ENCODE results near the gene KSR2.

The KSR2 gene

GRCh38 chr12:117502633-117503032 lies 466.2 kb downstream of the KSR2 start:
- no peak for DNase-seq
- in situ Hi-C loops (cut with MboI; ENCODE audit: low pct_unique_long_range_greater_than_20kb, low sequenced_read_pairs): no loop called here

DNA sequence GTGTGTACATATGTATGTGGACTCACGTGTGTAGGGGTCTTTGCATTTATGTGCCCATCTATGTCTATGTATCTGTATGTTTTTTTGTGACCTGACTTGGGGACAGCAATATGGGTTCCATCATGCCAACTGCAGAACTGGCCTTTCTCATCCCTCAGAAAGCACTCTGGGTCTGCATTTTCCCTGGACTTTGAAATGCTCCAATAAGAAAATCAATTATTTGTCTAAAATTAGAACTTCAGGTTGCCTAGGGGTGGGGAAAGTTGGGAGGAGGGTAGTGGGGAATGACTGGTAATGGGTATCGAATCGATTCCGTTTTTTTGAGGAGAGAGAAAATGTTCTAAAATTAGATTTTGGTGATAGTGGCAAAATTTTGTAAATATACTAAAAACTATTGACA lies 466.6 kb downstream of the KSR2 start:
- in situ Hi-C loops (cut with MboI; ENCODE audit: low pct_unique_long_range_greater_than_20kb, low sequenced_read_pairs): no loop called here
- no peak for DNase-seq

- in situ Hi-C loops (cut with MboI; ENCODE audit: low pct_unique_long_range_greater_than_20kb, low sequenced_read_pairs): no loop called here
Measured at GRCh38 chr12:117501076-117501869, 467.5 kb downstream of the KSR2 start.

GRCh38 chr12:117499759-117500485 lies 468.9 kb downstream of the KSR2 start:
- in situ Hi-C loops (cut with MboI; ENCODE audit: low pct_unique_long_range_greater_than_20kb, low sequenced_read_pairs): no loop called here
- no peak for DNase-seq

More at GRCh38 chr12:117501076-117501869, 467.5 kb downstream of the KSR2 start:
- no peak for DNase-seq

DNA sequence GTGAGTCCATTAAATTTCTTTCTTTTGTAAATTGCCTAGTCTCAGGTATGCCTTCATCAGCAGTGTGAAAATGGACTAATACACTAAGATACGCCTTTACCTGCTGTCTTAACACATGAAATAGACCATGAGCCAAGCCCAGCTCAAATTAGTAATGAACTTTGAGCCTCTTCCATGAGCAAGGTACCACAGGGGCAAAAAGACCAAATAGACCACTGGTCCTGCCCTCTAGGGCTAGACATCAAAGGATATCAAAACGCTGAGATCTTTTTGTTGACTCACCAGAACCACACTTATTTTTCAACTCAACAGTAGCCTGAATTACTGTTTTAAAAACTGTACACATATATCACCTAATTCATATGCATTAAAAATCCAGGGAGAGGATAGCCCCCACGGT lies 469.9 kb downstream of the KSR2 start:
- in situ Hi-C loops (cut with MboI; ENCODE audit: low pct_unique_long_range_greater_than_20kb, low sequenced_read_pairs): no loop called here

GRCh38 chr12:117498256-117498655 lies 470.5 kb downstream of the KSR2 start:
- in situ Hi-C loops (cut with MboI; ENCODE audit: low pct_unique_long_range_greater_than_20kb, low sequenced_read_pairs): no loop called here
- no peak for DNase-seq

More for the DNA sequence above, 469.9 kb downstream of the KSR2 start:
- DNase-seq: no peak

- in situ Hi-C loops (cut with MboI; ENCODE audit: low pct_unique_long_range_greater_than_20kb, low sequenced_read_pairs): no loop called here
- DNase-seq: no peak
Measured at GRCh38 chr12:117497407-117497806, 471.4 kb downstream of the KSR2 start.

DNA sequence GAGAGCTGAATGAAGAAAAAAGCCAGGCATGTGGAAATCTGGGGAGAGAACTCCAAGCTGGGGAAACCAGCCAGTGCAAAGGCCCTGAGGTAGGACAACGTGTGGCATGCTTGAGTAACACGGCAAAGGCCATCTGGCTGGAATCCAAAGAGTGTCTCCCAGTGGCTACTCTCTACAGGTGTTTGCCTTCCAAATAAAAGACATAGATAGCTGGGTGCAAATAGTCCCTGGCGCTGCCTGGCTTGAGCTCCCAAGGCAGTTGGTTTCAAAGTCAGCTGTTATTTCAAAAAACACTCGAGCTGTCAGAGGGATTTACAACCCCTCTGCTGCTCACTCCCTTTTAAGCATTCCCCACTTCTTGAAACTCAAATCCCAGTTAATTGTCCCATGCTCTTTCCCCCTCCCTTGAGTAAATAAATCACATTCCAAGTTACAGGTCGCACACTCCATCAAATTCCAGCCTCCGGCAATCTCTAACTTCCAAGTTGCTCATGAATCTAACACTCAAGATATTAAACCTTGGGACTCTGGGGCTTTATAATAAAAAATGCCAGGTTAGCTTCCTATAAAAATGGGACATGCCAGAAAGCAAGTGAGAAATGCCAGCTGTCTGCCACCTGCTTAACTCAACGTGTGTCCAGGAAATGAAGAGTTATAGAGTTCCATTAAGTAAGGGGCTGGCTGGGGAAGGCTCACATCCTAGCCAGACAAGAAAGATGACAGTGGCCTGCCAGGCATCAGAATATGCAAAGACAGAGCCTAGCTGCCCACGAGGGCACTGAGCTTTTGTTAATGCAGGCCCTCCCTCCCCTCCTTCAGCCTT lies 473.7 kb downstream of the KSR2 start:
- DNase-seq: no peak

DNA sequence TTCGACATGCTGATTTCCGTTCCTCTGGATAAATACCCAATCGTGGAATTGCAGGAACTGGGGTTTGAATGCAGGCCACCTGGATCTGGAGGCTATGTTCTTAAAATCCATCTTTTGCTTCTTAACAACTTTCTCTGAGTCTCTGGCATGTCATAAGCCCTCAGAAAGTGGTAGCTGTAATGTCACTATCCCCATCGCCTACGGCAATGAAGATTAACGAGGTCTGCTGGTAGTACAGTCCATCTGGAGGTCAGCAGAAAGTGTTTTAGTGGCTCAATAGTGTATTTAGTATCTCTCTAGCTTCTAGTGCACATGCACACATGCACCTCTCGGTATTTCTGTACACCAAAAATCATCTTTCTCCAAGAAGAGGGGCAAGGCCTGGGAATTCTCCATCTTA lies 477.1 kb downstream of the KSR2 start:
- in situ Hi-C loops (cut with MboI; ENCODE audit: low pct_unique_long_range_greater_than_20kb, low sequenced_read_pairs): no loop called here
- DNase-seq: no peak

More for the DNA sequence above, 473.7 kb downstream of the KSR2 start:
- in situ Hi-C loops (cut with MboI; ENCODE audit: low pct_unique_long_range_greater_than_20kb, low sequenced_read_pairs): no loop called here

- DNase-seq: no peak
- in situ Hi-C loops (cut with MboI; ENCODE audit: low pct_unique_long_range_greater_than_20kb, low sequenced_read_pairs): no loop called here
Measured at GRCh38 chr12:117490130-117490529, 478.7 kb downstream of the KSR2 start.

GRCh38 chr12:117489671-117490070 lies 479.1 kb downstream of the KSR2 start:
- in situ Hi-C loops (cut with MboI; ENCODE audit: low pct_unique_long_range_greater_than_20kb, low sequenced_read_pairs): no loop called here
- no peak for DNase-seq

DNA sequence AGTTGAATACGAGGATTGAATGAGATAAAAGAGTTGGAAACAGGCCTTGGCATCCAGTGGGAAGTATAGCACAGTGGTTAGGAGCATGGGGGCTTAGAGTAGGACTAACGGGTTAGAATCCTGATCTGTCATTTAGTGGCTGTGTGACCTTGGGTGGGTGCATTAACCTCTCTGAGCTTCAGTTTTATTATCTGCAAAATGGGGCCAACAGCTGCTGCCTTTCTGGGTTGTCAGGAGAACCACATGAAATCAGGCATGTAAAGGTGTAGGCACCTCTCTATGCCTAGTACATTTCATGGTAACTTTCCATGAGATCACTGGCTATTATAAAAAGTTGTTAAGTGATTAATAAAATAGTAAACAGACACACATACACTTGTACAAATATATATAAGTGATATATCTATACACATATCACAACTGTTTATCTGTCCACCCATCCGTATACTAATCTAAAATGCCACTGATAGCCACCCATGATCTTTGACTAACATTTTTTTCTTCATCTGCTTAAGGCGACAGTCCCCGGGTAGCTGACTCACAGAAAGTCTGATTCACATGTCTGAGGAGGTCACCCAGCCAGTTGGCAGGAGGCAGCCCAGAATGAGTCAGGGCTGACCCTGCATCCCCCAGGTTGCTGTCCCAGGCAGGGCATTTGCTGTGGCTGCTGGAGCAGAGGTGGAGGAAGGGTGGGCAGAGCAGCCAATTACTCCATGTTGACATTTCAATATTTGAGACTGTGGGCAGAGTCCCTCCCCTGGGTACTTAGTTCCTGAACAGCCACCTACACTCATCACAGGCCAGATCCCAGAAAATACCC lies 481.7 kb downstream of the KSR2 start:
- in situ Hi-C loops (cut with MboI; ENCODE audit: low pct_unique_long_range_greater_than_20kb, low sequenced_read_pairs): no loop called here
- DNase-seq: no peak

DNA sequence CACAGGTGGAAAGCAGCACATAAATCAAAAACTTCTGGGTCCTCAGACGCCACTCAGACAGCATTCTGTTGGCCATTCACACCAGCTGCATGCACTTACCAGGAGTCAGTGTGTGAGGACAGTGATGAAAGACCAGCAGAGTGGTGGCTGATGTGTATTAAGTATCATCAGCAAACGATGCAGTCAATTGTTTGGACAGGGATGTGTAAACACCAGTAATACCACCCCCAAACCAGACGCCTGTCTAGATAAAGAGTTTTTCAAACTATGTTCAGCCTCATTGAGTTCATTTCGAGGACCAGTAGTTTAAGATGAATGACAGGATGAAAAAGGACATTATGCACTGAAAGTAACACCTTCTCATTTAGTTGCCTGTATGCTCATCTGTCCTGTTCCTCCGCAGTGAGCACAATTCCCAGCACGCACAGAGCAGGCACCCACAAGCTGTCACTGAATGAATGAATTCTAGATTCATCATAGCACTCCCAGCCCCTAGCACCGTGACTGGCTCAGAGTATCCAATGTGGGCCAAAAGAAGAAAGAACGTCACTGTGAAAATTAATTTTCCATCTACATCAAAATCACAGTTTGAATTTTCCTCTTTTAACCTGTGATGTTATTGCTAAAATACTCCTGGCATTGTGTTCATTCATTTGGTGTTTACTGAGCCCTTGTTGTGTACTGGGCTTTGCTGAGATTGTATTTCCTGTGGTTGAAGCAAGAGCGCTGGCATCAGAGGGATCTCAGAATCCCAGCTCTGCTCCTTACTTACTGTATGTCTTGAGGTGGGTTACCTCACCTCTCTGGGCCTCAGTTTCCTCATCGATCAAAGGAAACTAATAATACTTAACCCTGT lies 482.6 kb downstream of the KSR2 start:
- no peak for DNase-seq
- in situ Hi-C loops (cut with MboI; ENCODE audit: low pct_unique_long_range_greater_than_20kb, low sequenced_read_pairs): no loop called here

GRCh38 chr12:117484901-117485300 lies 483.9 kb downstream of the KSR2 start:
- in situ Hi-C loops (cut with MboI; ENCODE audit: low pct_unique_long_range_greater_than_20kb, low sequenced_read_pairs): no loop called here
- DNase-seq: no peak

GRCh38 chr12:117483501-117483900 lies 485.3 kb downstream of the KSR2 start:
- no peak for DNase-seq
- in situ Hi-C loops (cut with MboI; ENCODE audit: low pct_unique_long_range_greater_than_20kb, low sequenced_read_pairs): no loop called here

GRCh38 chr12:117481470-117481869 lies 487.3 kb downstream of the KSR2 start:
- in situ Hi-C loops (cut with MboI; ENCODE audit: low pct_unique_long_range_greater_than_20kb, low sequenced_read_pairs): no loop called here

DNA sequence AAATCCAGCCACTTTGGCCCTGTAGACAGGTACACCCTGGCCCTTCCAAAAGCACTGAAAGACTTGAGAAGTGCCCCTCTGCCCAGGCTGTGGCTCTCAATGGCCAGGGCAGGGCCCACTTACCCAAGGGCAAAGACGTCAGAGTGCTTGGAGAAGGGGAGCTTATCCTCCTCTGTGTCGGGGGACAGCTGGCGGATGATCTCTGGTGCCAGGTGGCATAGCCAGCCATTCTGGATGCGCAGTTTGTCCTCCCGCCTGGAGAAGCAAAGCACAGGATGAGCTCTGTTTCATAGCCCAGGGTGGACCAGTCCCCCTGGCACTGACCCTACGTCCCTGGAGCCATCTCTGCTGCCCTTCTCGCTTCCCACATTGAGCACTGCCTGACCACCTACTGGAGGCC lies 492.4 kb downstream of the KSR2 start:
- DNase-seq: no peak
- in situ Hi-C loops (cut with MboI; ENCODE audit: low pct_unique_long_range_greater_than_20kb, low sequenced_read_pairs): no loop called here

More at GRCh38 chr12:117481470-117481869, 487.3 kb downstream of the KSR2 start:
- no peak for DNase-seq

GRCh38 chr12:117473856-117474255 lies 494.9 kb downstream of the KSR2 start:
- in situ Hi-C loops (cut with MboI; ENCODE audit: low pct_unique_long_range_greater_than_20kb, low sequenced_read_pairs): no loop called here
- DNase-seq: no peak
